ENCODE measurements around the gene CDC25B.
A peak's percentile ranks its signal among the peaks of the same experiment; 100 is the strongest.
"Not testable (repeated sequence)": the region's sequence is repeated elsewhere in the genome, so short reads cannot be mapped to it uniquely, and the experiment has no call there.

The CDC25B gene

GRCh38 chr20:3842348-3842930 lies 46.3 kb downstream of the CDC25B start:
- no peak for DNase-seq

GRCh38 chr20:3843490-3843889 lies 47.4 kb downstream of the CDC25B start:
- no peak for DNase-seq

GRCh38 chr20:3843990-3844619 lies 48.0 kb downstream of the CDC25B start:
- DNase-seq, result not testable (repeated sequence)

DNA sequence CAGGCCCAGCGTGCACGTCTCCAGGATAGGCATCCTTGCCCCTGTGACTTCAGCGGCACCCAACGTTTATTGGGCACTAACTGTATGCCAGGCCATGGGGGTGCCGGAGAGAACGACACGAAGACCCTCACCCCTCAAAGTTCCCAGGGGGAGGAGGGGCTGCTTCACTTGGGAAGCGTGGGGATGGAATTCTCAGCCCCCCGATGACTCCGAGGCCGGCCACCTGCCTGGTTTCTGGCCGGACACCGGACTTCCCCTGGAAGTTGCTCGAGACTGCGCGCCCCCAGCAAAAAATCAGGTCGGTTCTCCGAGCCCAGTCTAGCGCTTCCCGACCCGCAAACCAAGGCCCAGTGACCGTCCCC lies 50.2 kb downstream of the CDC25B start:
- DNase-seq, result no peak

- DNase-seq, result peak; percentile 89
These were observed 50.8 kb downstream of the CDC25B start, which contains the start of gene MAVS for GRCh38 chr20:3846740-3847428. TSS of gene MAVS (plus strand) at chr20:3846834. CDS start at chr20:3854625, 7,791 bp downstream.

DNA sequence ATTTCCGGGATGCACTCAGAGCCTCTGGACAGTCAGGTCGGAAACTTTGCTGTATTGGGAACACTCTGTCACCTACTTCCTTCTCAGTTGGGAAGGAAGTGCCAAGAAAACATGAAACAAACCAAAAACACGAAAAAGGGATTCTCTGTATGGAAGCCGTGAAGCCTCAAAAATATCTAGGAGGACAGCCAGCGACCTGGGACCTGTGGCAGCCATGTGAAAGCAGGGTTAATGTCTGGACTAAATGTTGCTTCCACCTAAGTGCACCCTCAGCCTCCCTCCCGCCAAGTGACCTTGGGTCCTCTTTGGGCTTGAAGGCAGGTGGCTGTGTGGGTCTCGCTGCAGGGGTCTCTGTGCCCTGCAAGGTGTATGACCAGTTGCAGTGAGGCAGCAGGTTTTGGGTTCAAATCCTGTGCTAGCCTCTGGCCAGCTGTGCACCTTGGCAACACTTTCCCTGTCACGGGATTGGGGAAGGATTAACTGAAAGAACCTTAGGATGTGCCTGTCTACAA lies 51.4 kb downstream of the CDC25B start:
- no peak for DNase-seq

GRCh38 chr20:3848565-3848964 lies 52.5 kb downstream of the CDC25B start:
- no peak for DNase-seq

DNA sequence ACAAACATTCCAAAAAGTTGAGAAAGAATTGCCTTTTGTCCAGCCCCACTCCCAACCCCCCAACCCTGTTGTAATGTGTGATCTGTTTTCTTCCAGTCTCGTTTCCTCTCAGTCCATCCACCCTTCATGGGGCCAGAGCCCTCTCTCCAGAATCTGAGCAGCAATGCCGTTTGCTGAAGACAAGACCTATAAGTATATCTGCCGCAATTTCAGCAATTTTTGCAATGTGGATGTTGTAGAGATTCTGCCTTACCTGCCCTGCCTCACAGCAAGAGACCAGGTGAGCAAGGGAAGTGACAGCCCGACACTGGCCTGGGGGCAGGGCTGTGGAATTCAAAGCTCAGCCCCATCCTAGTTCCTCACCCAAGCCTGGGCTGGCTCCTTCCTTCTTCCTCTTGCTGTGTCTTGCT lies 58.4 kb downstream of the CDC25B start:
- no peak for DNase-seq

Measured in NCI-H1105 (cell line).